ENCODE data around the gene UBR1.

DNA sequence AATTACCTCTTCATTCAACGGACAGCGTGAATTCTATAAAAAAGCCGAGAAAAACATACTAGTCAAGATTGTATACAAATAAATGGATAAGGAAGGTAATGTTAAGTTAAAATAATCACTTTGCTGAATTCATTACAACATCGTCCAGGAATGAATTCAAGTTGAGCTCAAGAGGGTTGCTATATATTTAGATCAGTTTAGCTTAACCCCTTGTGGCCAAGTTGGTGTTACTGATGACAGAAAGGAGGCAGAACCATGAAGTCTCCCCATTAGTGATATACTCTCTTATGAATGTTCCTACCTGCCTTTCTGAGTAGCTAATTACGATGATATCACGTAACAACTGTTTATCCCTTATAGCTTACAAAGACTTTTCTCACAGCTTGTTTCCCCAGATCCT is 34.9 kb downstream of the UBR1 start:
- TF ChIP-seq EZH2 (optimal IDR thresholded peaks at IDR 0.05; ENCODE audit: low read depth, low read length) (no peak), EZH2phosphoT487 (IDR thresholded peaks at IDR 0.05; ENCODE audit: low read length) (no peak)
- TF ChIP-seq, protein P1, sequence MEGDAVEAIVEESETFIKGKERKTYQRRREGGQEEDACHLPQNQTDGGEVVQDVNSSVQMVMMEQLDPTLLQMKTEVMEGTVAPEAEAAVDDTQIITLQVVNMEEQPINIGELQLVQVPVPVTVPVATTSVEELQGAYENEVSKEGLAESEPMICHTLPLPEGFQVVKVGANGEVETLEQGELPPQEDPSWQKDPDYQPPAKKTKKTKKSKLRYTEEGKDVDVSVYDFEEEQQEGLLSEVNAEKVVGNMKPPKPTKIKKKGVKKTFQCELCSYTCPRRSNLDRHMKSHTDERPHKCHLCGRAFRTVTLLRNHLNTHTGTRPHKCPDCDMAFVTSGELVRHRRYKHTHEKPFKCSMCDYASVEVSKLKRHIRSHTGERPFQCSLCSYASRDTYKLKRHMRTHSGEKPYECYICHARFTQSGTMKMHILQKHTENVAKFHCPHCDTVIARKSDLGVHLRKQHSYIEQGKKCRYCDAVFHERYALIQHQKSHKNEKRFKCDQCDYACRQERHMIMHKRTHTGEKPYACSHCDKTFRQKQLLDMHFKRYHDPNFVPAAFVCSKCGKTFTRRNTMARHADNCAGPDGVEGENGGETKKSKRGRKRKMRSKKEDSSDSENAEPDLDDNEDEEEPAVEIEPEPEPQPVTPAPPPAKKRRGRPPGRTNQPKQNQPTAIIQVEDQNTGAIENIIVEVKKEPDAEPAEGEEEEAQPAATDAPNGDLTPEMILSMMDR (IDR thresholded peaks at IDR 0.05; ENCODE audit: low read length): no peak

Data from MM.1S (cell line).